GM23338 (cell line): Measurements from ENCODE around the gene CUX1. TPM values are rescaled to one million over a fixed set of nuclear protein-coding genes. Genes with fewer than 3 reads are reported as not detected.

Experiments used
- ATAC-seq: fragments of 200-7000 bp; cut with Tn5 transposase; 3 replicates; pipeline ENCODE4 v1.9.1; 2020
- DNase-seq: peaks from one replicate; pipeline ENCODE4 v3.0.0-alpha.2; 2015; ENCODE audit warnings: low spot score
- H2AFZ ChIP-seq: fragments of 200-600 bp; sonication (generic); 2 replicates; pipeline ENCODE4 v1.8.0; 2016; ENCODE audit warnings: antibody characterized with exemption, mild to moderate bottlenecking, moderate library complexity
- H3F3A ChIP-seq: fragments of 200-600 bp; sonication (generic); replicated peaks from 2 replicates; pipeline ENCODE4 v1.8.0; 2017; ENCODE audit warnings: antibody characterized with exemption, mixed run types, low read depth
- H3K27ac ChIP-seq: fragments of 200-600 bp; sonication (generic); 2 replicates; pipeline ENCODE4 v1.6.1; 2016; ENCODE audit warnings: low read depth
- H3K27me3 ChIP-seq: fragments of 200-600 bp; sonication (generic); 2 replicates; pipeline ENCODE4 v1.8.0; 2016; ENCODE audit warnings: mild to moderate bottlenecking, mixed run types, moderate library complexity; ENCODE audit not compliant: insufficient read depth
- H3K36me3 ChIP-seq: fragments of 200-600 bp; sonication (generic); 2 replicates; pipeline ENCODE4 v1.8.0; 2016; ENCODE audit warnings: mild to moderate bottlenecking; ENCODE audit not compliant: insufficient read depth
- H3K4me1 ChIP-seq: fragments of 200-600 bp; sonication (generic); 2 replicates; pipeline ENCODE4 v1.8.0; 2016; ENCODE audit warnings: mild to moderate bottlenecking, moderate library complexity; ENCODE audit not compliant: insufficient read depth
- H3K4me2 ChIP-seq: fragments of 200-600 bp; sonication (generic); 2 replicates; pipeline ENCODE4 v1.7.1; 2017; ENCODE audit warnings: mixed run types
- H3K4me3 ChIP-seq: fragments of 200-600 bp; sonication (generic); 2 replicates; pipeline ENCODE4 v1.6.1; 2016; ENCODE audit warnings: mixed run types
- H3K79me2 ChIP-seq: fragments of 200-600 bp; sonication (generic); replicated peaks from 2 replicates; pipeline ENCODE4 v1.8.0; 2017; ENCODE audit warnings: mild to moderate bottlenecking; ENCODE audit not compliant: insufficient read depth
- H3K9me2 ChIP-seq: fragments of 200-600 bp; sonication (generic); 2 replicates; pipeline ENCODE4 v1.8.0; 2017; ENCODE audit not compliant: insufficient read depth
- H4K20me1 ChIP-seq: fragments of 200-600 bp; sonication (generic); replicated peaks from 2 replicates; pipeline ENCODE4 v1.8.0; 2017; ENCODE audit warnings: mild to moderate bottlenecking; ENCODE audit not compliant: insufficient read depth
- H3K27ac Mint-ChIP-seq: 2 replicates; pipeline ENCODE4 v1.8.0; 2020; ENCODE audit warnings: inconsistent platforms, mild to moderate bottlenecking, moderate library complexity, mixed read lengths
- H3K27me3 Mint-ChIP-seq: 3 replicates; pipeline ENCODE4 v1.8.0; 2022; ENCODE audit warnings: low read depth, mild to moderate bottlenecking, moderate library complexity, mixed read lengths, inconsistent platforms; ENCODE audit not compliant: insufficient read depth, poor library complexity
- H3K36me3 Mint-ChIP-seq: 3 replicates; pipeline ENCODE4 v1.8.0; 2021; ENCODE audit warnings: low read depth, mild to moderate bottlenecking, inconsistent platforms, moderate library complexity, mixed read lengths
- H3K4me1 Mint-ChIP-seq: 3 replicates; pipeline ENCODE4 v1.8.0; 2020; ENCODE audit warnings: mild to moderate bottlenecking, inconsistent platforms, mixed read lengths
- H3K4me3 Mint-ChIP-seq: 3 replicates; pipeline ENCODE4 v1.8.0; 2021; ENCODE audit warnings: moderate library complexity, mild to moderate bottlenecking, inconsistent platforms, mixed read lengths
- H3K9me3 Mint-ChIP-seq: 3 replicates; pipeline ENCODE4 v1.8.0; 2020; ENCODE audit warnings: moderate library complexity, mild to moderate bottlenecking, inconsistent platforms, mixed read lengths
- EZH2 ChIP-seq: fragments of 200-600 bp; sonication (generic); IDR thresholded peaks from one replicate; pipeline ENCODE4 v1.8.0; 2017; ENCODE audit warnings: antibody characterized with exemption, mild to moderate bottlenecking, low read depth; ENCODE audit not compliant: unreplicated experiment
- EZH2phosphoT487 ChIP-seq: fragments of 200-600 bp; sonication (generic); IDR thresholded peaks from one replicate; pipeline ENCODE4 v1.8.1; 2018; ENCODE audit warnings: antibody characterized with exemption; ENCODE audit not compliant: unreplicated experiment
- NANOG ChIP-seq: IDR thresholded peaks from 2 replicates; pipeline ENCODE4 v1.6.1; 2016; ENCODE audit warnings: antibody characterized with exemption, borderline replicate concordance
- POLR2AphosphoS5 ChIP-seq: IDR thresholded peaks from 2 replicates; pipeline ENCODE4 v1.6.1; 2016; ENCODE audit warnings: antibody characterized with exemption, low read depth
- ZNF114 ChIP-seq: fragments of 250-450 bp; sonication (Bioruptor Pico); IDR thresholded peaks from 2 replicates; pipeline ENCODE4 v1.5.0; 2020; ENCODE audit warnings: mild to moderate bottlenecking, moderate library complexity
- polyA plus RNA-seq: library from polyadenylated mRNA; unstranded; fragments of >200 nt; fragmentation: Nextera tagmentation; extraction: Ambion mirVana; gene quantifications from 2 replicates; pipeline ENCODE4 v1.2.1, GENCODE V29; 2016
- total RNA-seq: library from RNA; depleted of rRNA; stranded (reverse); fragments of >200 nt; shearing (Covaris generic); gene quantifications from 2 replicates; pipeline ENCODE4 v1.2.3, GENCODE V29; 2014
- TF ChIP-seq, protein P1 (sequence below), 2 experiments: fragments of 200-600 bp in 1 of 2; sonication (generic) in 1 of 2; conservative IDR thresholded peaks; 2 replicates each; pipeline versions ENCODE4 v1.5.1 to v1.6.1; 2016 to 2017; ENCODE audit warnings: antibody characterized with exemption in 2 of 2, low read depth in 2 of 2, mild to moderate bottlenecking in 2 of 2, moderate library complexity in 1 of 2
- TF ChIP-seq, protein P2 (sequence below): fragments of 250-450 bp; sonication (Bioruptor Pico); IDR thresholded peaks from 2 replicates; pipeline ENCODE4 v1.5.0; 2020; ENCODE audit warnings: mild to moderate bottlenecking, moderate library complexity
- TF ChIP-seq, protein P3 (sequence below): IDR thresholded peaks from 2 replicates; pipeline ENCODE4 v1.6.1; 2016; ENCODE audit warnings: antibody characterized with exemption

The CUX1 gene
- total and polyA plus RNA-seq, 2 experiments from 2014 or later, result 49.9 to 64.0 TPM

DNA sequence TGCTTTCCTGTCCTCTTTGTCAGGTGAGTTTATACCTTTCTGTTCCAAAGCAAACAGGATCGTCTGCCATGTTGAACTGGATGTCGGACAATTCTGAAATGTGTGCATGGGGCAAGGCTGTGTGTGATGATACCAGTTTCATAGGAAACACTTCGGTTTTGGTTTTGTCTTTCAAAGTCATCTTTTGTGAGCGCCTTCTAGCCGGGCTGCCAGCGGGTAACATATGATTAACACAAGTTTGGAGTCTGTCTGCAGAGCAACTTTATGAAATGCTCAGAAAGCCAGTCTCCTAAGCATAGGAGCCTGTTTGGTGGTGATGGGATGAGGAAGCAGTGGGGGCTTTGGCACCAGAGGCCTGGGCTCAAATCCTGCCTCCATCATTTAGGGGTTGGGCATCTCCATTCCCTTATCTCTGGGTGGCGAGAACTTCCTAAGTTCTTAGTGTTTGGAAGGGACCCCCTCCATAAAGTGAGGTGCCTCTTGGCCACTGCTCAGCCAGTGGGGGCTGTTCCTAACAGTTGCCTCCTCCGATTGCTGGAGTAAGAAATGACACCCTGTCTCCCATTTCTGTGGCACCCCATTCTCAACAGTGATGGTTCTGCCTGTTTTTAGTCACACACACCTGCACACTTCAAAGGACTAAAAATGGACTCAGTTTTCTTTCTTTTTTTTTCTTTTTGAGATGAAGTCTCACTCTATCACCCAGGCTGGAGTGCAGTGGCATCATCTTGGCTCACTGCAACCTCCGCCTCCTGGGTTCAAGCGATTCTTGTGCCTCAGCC lies 36.8 kb downstream of the CUX1 start:
- Histone ChIP-seq H3K27ac (peak overlapping the region; percentile 19; the same call in 1 of the 2 replicates), H3K4me3 (no peak overlapping the region), H3F3A (0 out of 2 replicates have a peak, but pooled peaks cover 6% of the 10 kb centered on the region), H3K4me2 (no peak overlapping the region), H3K4me1 (peaks cover 58% of the 10 kb centered on the region), H2AFZ (no peak overlapping the region), H3K79me2 (peaks cover 100% of the 10 kb centered on the region), H3K27me3 (no peaks in the 10 kb centered on the region), H4K20me1 (peaks cover 45% of the 10 kb centered on the region), H3K9me2 (no peaks in the 10 kb centered on the region), H3K36me3 (no peaks in the 10 kb centered on the region)
- DNase-seq (no peak), ATAC-seq (no peak)
- Mint-ChIP-seq H3K9me3 (peaks cover under 1% of the 10 kb centered on the region; the same call in 2 of the 3 replicates), H3K27ac (no peak overlapping the region; the same call in 1 of the 2 replicates), H3K4me1 (peaks cover 58% of the 10 kb centered on the region), H3K27me3 (peaks cover 16% of the 10 kb centered on the region), H3K36me3 (peaks cover 9% of the 10 kb centered on the region), H3K4me3 (no peak overlapping the region; the same call in 2 of the 3 replicates)
- TF ChIP-seq, protein P1, sequence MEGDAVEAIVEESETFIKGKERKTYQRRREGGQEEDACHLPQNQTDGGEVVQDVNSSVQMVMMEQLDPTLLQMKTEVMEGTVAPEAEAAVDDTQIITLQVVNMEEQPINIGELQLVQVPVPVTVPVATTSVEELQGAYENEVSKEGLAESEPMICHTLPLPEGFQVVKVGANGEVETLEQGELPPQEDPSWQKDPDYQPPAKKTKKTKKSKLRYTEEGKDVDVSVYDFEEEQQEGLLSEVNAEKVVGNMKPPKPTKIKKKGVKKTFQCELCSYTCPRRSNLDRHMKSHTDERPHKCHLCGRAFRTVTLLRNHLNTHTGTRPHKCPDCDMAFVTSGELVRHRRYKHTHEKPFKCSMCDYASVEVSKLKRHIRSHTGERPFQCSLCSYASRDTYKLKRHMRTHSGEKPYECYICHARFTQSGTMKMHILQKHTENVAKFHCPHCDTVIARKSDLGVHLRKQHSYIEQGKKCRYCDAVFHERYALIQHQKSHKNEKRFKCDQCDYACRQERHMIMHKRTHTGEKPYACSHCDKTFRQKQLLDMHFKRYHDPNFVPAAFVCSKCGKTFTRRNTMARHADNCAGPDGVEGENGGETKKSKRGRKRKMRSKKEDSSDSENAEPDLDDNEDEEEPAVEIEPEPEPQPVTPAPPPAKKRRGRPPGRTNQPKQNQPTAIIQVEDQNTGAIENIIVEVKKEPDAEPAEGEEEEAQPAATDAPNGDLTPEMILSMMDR (conservative IDR thresholded peaks at IDR 0.05; ENCODE audit: low read depth in 2 of 2), result no peak
- no peak for TF ChIP-seq POLR2AphosphoS5
- no peak for TF ChIP-seq ZNF114
- TF ChIP-seq EZH2phosphoT487, result no peak
- TF ChIP-seq, protein P2, sequence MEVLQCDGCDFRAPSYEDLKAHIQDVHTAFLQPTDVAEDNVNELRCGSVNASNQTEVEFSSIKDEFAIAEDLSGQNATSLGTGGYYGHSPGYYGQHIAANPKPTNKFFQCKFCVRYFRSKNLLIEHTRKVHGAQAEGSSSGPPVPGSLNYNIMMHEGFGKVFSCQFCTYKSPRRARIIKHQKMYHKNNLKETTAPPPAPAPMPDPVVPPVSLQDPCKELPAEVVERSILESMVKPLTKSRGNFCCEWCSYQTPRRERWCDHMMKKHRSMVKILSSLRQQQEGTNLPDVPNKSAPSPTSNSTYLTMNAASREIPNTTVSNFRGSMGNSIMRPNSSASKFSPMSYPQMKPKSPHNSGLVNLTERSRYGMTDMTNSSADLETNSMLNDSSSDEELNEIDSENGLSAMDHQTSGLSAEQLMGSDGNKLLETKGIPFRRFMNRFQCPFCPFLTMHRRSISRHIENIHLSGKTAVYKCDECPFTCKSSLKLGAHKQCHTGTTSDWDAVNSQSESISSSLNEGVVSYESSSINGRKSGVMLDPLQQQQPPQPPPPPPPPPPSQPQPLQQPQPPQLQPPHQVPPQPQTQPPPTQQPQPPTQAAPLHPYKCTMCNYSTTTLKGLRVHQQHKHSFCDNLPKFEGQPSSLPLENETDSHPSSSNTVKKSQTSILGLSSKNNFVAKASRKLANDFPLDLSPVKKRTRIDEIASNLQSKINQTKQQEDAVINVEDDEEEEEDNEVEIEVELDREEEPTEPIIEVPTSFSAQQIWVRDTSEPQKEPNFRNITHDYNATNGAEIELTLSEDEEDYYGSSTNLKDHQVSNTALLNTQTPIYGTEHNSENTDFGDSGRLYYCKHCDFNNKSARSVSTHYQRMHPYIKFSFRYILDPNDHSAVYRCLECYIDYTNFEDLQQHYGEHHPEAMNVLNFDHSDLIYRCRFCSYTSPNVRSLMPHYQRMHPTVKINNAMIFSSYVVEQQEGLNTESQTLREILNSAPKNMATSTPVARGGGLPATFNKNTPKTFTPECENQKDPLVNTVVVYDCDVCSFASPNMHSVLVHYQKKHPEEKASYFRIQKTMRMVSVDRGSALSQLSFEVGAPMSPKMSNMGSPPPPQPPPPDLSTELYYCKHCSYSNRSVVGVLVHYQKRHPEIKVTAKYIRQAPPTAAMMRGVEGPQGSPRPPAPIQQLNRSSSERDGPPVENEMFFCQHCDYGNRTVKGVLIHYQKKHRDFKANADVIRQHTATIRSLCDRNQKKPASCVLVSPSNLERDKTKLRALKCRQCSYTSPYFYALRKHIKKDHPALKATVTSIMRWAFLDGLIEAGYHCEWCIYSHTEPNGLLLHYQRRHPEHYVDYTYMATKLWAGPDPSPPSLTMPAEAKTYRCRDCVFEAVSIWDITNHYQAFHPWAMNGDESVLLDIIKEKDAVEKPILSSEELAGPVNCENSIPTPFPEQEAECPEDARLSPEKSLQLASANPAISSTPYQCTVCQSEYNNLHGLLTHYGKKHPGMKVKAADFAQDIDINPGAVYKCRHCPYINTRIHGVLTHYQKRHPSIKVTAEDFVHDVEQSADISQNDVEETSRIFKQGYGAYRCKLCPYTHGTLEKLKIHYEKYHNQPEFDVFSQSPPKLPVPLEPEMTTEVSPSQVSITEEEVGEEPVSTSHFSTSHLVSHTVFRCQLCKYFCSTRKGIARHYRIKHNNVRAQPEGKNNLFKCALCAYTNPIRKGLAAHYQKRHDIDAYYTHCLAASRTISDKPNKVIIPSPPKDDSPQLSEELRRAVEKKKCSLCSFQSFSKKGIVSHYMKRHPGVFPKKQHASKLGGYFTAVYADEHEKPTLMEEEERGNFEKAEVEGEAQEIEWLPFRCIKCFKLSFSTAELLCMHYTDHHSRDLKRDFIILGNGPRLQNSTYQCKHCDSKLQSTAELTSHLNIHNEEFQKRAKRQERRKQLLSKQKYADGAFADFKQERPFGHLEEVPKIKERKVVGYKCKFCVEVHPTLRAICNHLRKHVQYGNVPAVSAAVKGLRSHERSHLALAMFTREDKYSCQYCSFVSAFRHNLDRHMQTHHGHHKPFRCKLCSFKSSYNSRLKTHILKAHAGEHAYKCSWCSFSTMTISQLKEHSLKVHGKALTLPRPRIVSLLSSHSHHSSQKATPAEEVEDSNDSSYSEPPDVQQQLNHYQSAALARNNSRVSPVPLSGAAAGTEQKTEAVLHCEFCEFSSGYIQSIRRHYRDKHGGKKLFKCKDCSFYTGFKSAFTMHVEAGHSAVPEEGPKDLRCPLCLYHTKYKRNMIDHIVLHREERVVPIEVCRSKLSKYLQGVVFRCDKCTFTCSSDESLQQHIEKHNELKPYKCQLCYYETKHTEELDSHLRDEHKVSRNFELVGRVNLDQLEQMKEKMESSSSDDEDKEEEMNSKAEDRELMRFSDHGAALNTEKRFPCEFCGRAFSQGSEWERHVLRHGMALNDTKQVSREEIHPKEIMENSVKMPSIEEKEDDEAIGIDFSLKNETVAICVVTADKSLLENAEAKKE (CRISPR knock-in tag), result no peak
- TF ChIP-seq, protein P3, sequence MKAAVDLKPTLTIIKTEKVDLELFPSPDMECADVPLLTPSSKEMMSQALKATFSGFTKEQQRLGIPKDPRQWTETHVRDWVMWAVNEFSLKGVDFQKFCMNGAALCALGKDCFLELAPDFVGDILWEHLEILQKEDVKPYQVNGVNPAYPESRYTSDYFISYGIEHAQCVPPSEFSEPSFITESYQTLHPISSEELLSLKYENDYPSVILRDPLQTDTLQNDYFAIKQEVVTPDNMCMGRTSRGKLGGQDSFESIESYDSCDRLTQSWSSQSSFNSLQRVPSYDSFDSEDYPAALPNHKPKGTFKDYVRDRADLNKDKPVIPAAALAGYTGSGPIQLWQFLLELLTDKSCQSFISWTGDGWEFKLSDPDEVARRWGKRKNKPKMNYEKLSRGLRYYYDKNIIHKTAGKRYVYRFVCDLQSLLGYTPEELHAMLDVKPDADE, result no peak
- TF ChIP-seq NANOG, result no peak
- TF ChIP-seq EZH2, result no peak
